ENCODE data around the gene MKI67. TPM values are rescaled to one million over a fixed set of nuclear protein-coding genes. Genes with fewer than 3 reads are reported as not detected.
A peak's percentile ranks its signal among the peaks of the same experiment; 100 is the strongest.

MKI67 gene
- total and polyA plus RNA-seq, 2 of the 13 experiments (the other 11 are each of a cell fraction or from before 2014, with no cell fraction given) = 6.7 to 22.9 TPM

- TF ChIP-seq, protein P1, sequence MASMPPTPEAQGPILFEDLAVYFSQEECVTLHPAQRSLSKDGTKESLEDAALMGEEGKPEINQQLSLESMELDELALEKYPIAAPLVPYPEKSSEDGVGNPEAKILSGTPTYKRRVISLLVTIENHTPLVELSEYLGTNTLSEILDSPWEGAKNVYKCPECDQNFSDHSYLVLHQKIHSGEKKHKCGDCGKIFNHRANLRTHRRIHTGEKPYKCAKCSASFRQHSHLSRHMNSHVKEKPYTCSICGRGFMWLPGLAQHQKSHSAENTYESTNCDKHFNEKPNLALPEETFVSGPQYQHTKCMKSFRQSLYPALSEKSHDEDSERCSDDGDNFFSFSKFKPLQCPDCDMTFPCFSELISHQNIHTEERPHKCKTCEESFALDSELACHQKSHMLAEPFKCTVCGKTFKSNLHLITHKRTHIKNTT (CRISPR knock-in tag; IDR thresholded peaks at IDR 0.05) = no peak
- TF ChIP-seq ZNF143 (CRISPR knock-in tag; IDR thresholded peaks at IDR 0.05) (no peak), STAT5B (CRISPR knock-in tag; IDR thresholded peaks at IDR 0.05) (no peak), HNRNPLL (IDR thresholded peaks at IDR 0.05; ENCODE audit: low read depth, low read length, poor library complexity, severe bottlenecking) (no peak), ESRRA (CRISPR knock-in tag; IDR thresholded peaks at IDR 0.05; ENCODE audit: low read depth) (peak; percentile 76), ZBTB33 (CRISPR knock-in tag; IDR thresholded peaks at IDR 0.05) (0 out of 2 replicates have a peak, but pooled peaks have one; percentile 19), TMF1 (CRISPR knock-in tag; IDR thresholded peaks at IDR 0.05; ENCODE audit: low read depth) (no peak), SP140L (CRISPR knock-in tag; IDR thresholded peaks at IDR 0.05; ENCODE audit: borderline replicate concordance) (no peak), TRIM24 (CRISPR knock-in tag; IDR thresholded peaks at IDR 0.05) (peak; percentile 84; the same call in 1 of the 2 replicates), MBD4 (IDR thresholded peaks at IDR 0.05; ENCODE audit: borderline replicate concordance, low read length) (no peak), KAT8 (CRISPR knock-in tag; IDR thresholded peaks at IDR 0.05) (peak; percentile 46; the same call in 1 of the 2 replicates), IRF2 (CRISPR knock-in tag; IDR thresholded peaks at IDR 0.05) (0 out of 2 replicates have a peak, but pooled peaks have one; percentile 65), SRY (CRISPR knock-in tag; IDR thresholded peaks at IDR 0.05) (no peak), ZNF331 (CRISPR knock-in tag; IDR thresholded peaks at IDR 0.05) (peak; percentile 81), MAZ (IDR thresholded peaks at IDR 0.05; ENCODE audit: borderline replicate concordance, low read depth, low read length) (peak; percentile 16; the same call in 1 of the 2 replicates), MAZ (CRISPR knock-in tag; IDR thresholded peaks at IDR 0.05; ENCODE audit: low read depth) (no peak), ZNF121 (CRISPR knock-in tag; IDR thresholded peaks at IDR 0.05) (0 out of 2 replicates have a peak, but pooled peaks have one; percentile 12), ARID5B (CRISPR knock-in tag; IDR thresholded peaks at IDR 0.05) (peak; percentile 92)
- TF ChIP-seq, protein P2, sequence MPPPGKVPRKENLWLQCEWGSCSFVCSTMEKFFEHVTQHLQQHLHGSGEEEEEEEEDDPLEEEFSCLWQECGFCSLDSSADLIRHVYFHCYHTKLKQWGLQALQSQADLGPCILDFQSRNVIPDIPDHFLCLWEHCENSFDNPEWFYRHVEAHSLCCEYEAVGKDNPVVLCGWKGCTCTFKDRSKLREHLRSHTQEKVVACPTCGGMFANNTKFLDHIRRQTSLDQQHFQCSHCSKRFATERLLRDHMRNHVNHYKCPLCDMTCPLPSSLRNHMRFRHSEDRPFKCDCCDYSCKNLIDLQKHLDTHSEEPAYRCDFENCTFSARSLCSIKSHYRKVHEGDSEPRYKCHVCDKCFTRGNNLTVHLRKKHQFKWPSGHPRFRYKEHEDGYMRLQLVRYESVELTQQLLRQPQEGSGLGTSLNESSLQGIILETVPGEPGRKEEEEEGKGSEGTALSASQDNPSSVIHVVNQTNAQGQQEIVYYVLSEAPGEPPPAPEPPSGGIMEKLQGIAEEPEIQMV (CRISPR knock-in tag; IDR thresholded peaks at IDR 0.05; ENCODE audit: low read depth) = peak; percentile 47; the same call in 1 of the 2 replicates
- TF ChIP-seq, protein P3, sequence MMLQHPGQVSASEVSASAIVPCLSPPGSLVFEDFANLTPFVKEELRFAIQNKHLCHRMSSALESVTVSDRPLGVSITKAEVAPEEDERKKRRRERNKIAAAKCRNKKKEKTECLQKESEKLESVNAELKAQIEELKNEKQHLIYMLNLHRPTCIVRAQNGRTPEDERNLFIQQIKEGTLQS (CRISPR knock-in tag; IDR thresholded peaks at IDR 0.05) = no peak; the same call in 1 of the 2 replicates
These were observed 31.0 kb upstream of the MKI67 start (continued) for GRCh38 chr10:128156999-128157755.
